SK-N-SH (cell line): ENCODE data around the gene GFY. TPM values are rescaled to one million over a fixed set of nuclear protein-coding genes. Genes with fewer than 3 reads are reported as not detected.

Experiments
- CTCF ChIA-PET: fragments of 300-600, 350-600 bp; formaldehyde crosslinking; extraction: SDS; loops from one replicate; lab custom pipeline; 2021; lab: Yijun Ruan, JAX
- POLR2A ChIA-PET: fragments of 350-600 bp; sonication (Branson Sonifier 250); formaldehyde crosslinking; extraction: SDS; loops from one replicate; lab custom pipeline; 2020; ENCODE audit warnings: antibody characterized with exemption, inconsistent platforms; lab: Yijun Ruan, JAX
- DNase-seq: peaks from one replicate; pipeline ENCODE4 v3.0.0; 2012
- H2AFZ ChIP-seq: fragments of 200-600 bp; sonication (generic); 2 replicates; pipeline ENCODE4 v1.8.1; 2016; ENCODE audit warnings: antibody characterized with exemption, mild to moderate bottlenecking, low read depth
- H3F3A ChIP-seq: fragments of 200-600 bp; sonication (generic); replicated peaks from 2 replicates; pipeline ENCODE3; 2016; ENCODE audit warnings: antibody characterized with exemption, mild to moderate bottlenecking; ENCODE audit not compliant: insufficient read depth
- H3K27ac ChIP-seq, 2 experiments: fragments of 200-500 bp in 1 of 2; fragments of 200-600 bp in 1 of 2; sonication (Bioruptor generic) in 1 of 2; sonication (generic), shearing (Covaris generic) in 1 of 2; 2 replicates each; pipeline versions ENCODE4 v1.5.1 to v1.6.1; 2014 to 2016; ENCODE audit warnings: low read depth in 2 of 2, inconsistent platforms in 1 of 2, low read length in 1 of 2, mild to moderate bottlenecking in 1 of 2, mixed read lengths in 1 of 2
- H3K27me3 ChIP-seq: fragments of 200-600 bp; sonication (generic), shearing (Covaris generic); 2 replicates; pipeline ENCODE4 v1.6.1; 2016; ENCODE audit warnings: mixed run types; ENCODE audit not compliant: insufficient read depth
- H3K36me3 ChIP-seq, 2 experiments: fragments of 200-500 bp in 1 of 2; fragments of 200-600 bp in 1 of 2; sonication (Bioruptor generic) in 1 of 2; sonication (generic) in 1 of 2; replicated peaks in 1 of 2; 2 replicates each; pipeline versions ENCODE3 to v1.5.1; 2014 to 2016; ENCODE audit warnings: low read length in 1 of 2, mild to moderate bottlenecking in 1 of 2; ENCODE audit not compliant: insufficient read depth in 2 of 2, control insufficient read depth in 1 of 2
- H3K4me1 ChIP-seq, 2 experiments: fragments of 200-500 bp in 1 of 2; fragments of 200-600 bp in 1 of 2; sonication (Bioruptor generic) in 1 of 2; sonication (generic), shearing (Covaris generic) in 1 of 2; 2 replicates each; pipeline versions ENCODE4 v1.5.1 to v1.6.1; 2014 to 2016; ENCODE audit warnings: low read depth in 1 of 2, low read length in 1 of 2, mixed run types in 1 of 2; ENCODE audit not compliant: insufficient read depth in 2 of 2, control insufficient read depth in 1 of 2
- H3K4me2 ChIP-seq: fragments of 200-600 bp; sonication (generic), shearing (Covaris generic); 2 replicates; pipeline ENCODE4 v1.6.1; 2017; ENCODE audit warnings: mixed run types
- H3K4me3 ChIP-seq, 2 experiments: fragments of 200-500 bp in 1 of 2; fragments of 200-600 bp in 1 of 2; sonication (Bioruptor generic) in 1 of 2; sonication (generic), shearing (Covaris generic) in 1 of 2; 2 replicates each; pipeline versions ENCODE4 v1.5.1 to v1.8.1; 2014 to 2016; ENCODE audit warnings: low read depth in 2 of 2, inconsistent platforms in 1 of 2, low read length in 1 of 2, mild to moderate bottlenecking in 1 of 2, mixed read lengths in 1 of 2, moderate library complexity in 1 of 2
- H3K79me2 ChIP-seq: fragments of 200-600 bp; sonication (generic); 2 replicates; pipeline ENCODE4 v1.8.1; 2017; ENCODE audit warnings: mild to moderate bottlenecking; ENCODE audit not compliant: insufficient read depth
- H3K9ac ChIP-seq: fragments of 200-600 bp; sonication (generic); 2 replicates; pipeline ENCODE4 v1.6.1; 2017; ENCODE audit warnings: mixed run types
- H3K9me2 ChIP-seq: fragments of 200-600 bp; sonication (generic); 2 replicates; pipeline ENCODE4 v1.6.1; 2017; ENCODE audit warnings: mixed run types
- H3K9me3 ChIP-seq: fragments of 200-600 bp; sonication (generic); 2 replicates; pipeline ENCODE4 v1.6.1; 2017; ENCODE audit warnings: mixed run types, mild to moderate bottlenecking, moderate library complexity
- H4K20me1 ChIP-seq: fragments of 200-600 bp; sonication (generic); 2 replicates; pipeline ENCODE4 v1.6.1; 2017; ENCODE audit warnings: mild to moderate bottlenecking, mixed run types; ENCODE audit not compliant: insufficient read depth
- CHD2 ChIP-seq: fragments of 150-350 bp; IDR thresholded peaks from 2 replicates; pipeline ENCODE4 v1.6.1; 2018; ENCODE audit warnings: low read length; ENCODE audit not compliant: partially characterized antibody
- CTCF ChIP-seq: fragments of 200-600 bp; sonication (generic); IDR thresholded peaks from 2 replicates; pipeline ENCODE4 v1.6.1; 2017; ENCODE audit warnings: antibody characterized with exemption, mild to moderate bottlenecking, moderate library complexity
- ELF1 ChIP-seq: IDR thresholded peaks from 2 replicates; pipeline ENCODE4 v1.4.0; 2012
- EP300 ChIP-seq, 2 experiments: IDR thresholded peaks; 2 replicates each; pipeline versions ENCODE4 v1.4.0 to v1.6.1; 2012; ENCODE audit warnings: borderline replicate concordance in 1 of 2, low read depth in 1 of 2, low read length in 1 of 2
- EZH2phosphoT487 ChIP-seq: fragments of 200-600 bp; sonication (generic); IDR thresholded peaks from 2 replicates; pipeline ENCODE4 v1.6.1; 2017; ENCODE audit warnings: low read depth, mixed run types, mild to moderate bottlenecking, antibody characterized with exemption, moderate library complexity, borderline replicate concordance
- FOXJ3 ChIP-seq: sonication (generic); formaldehyde crosslinking; IDR thresholded peaks from 2 replicates; pipeline ENCODE4 v1.5.1; 2020; ENCODE audit warnings: mild to moderate bottlenecking, missing genetic modification reagents
- FOXM1 ChIP-seq: IDR thresholded peaks from 2 replicates; pipeline ENCODE4 v1.4.0; 2012; ENCODE audit warnings: low read depth, mild to moderate bottlenecking
- GABPA ChIP-seq: IDR thresholded peaks from 2 replicates; pipeline ENCODE4 v1.4.0; 2012; ENCODE audit warnings: low read depth, mild to moderate bottlenecking
- IRF3 ChIP-seq: fragments of 150-350 bp; IDR thresholded peaks from 2 replicates; pipeline ENCODE4 v1.6.1; 2016; ENCODE audit warnings: mild to moderate bottlenecking, low read depth, low read length
- JUND ChIP-seq: IDR thresholded peaks from 2 replicates; pipeline ENCODE4 v1.4.0; 2012
- MAX ChIP-seq: IDR thresholded peaks from 2 replicates; pipeline ENCODE4 v1.4.0; 2012; ENCODE audit warnings: low read depth
- NFIC ChIP-seq: IDR thresholded peaks from 2 replicates; pipeline ENCODE4 v1.4.0; 2012; ENCODE audit warnings: borderline replicate concordance
- POLR2AphosphoS5 ChIP-seq: IDR thresholded peaks from 2 replicates; pipeline ENCODE4 v1.6.1; 2012; ENCODE audit warnings: low read depth, low read length
- RAD21 ChIP-seq: IDR thresholded peaks from 2 replicates; pipeline ENCODE4 v1.6.1; 2012; ENCODE audit warnings: mild to moderate bottlenecking, low read length
- RCOR1 ChIP-seq: fragments of 150-350 bp; IDR thresholded peaks from 2 replicates; pipeline ENCODE4 v1.6.1; 2017; ENCODE audit warnings: antibody characterized with exemption, low read length
- RFX5 ChIP-seq: IDR thresholded peaks from 2 replicates; pipeline ENCODE4 v1.6.1; 2012; ENCODE audit warnings: mild to moderate bottlenecking, improper control_type of control experiment, low read length
- RXRA ChIP-seq: IDR thresholded peaks from 2 replicates; pipeline ENCODE4 v1.4.0; 2012; ENCODE audit warnings: low read depth, mild to moderate bottlenecking, borderline replicate concordance
- SIN3A ChIP-seq: IDR thresholded peaks from 2 replicates; pipeline ENCODE4 v1.6.1; 2012; ENCODE audit warnings: low read depth, mild to moderate bottlenecking, low read length, moderate library complexity, borderline replicate concordance
- SMC3 ChIP-seq: IDR thresholded peaks from 2 replicates; pipeline ENCODE4 v1.6.1; 2012; ENCODE audit warnings: low read depth, low read length, improper control_type of control experiment
- TEAD4 ChIP-seq: IDR thresholded peaks from 2 replicates; pipeline ENCODE4 v1.4.0; 2012; ENCODE audit warnings: mild to moderate bottlenecking, borderline replicate concordance; ENCODE audit not compliant: insufficient read depth
- YY1 ChIP-seq: IDR thresholded peaks from 2 replicates; pipeline ENCODE4 v1.4.0; 2012; ENCODE audit warnings: low read depth, mild to moderate bottlenecking
- WGBS: methylation state at CpG from one replicate; pipeline ENCODE4 v1.1.6; 2017; ENCODE audit warnings: low lambda C conversion rate; 5-methylcytosine and 5-hydroxymethylcytosine counted together
- polyA plus RNA-seq, 3 experiments: library from polyadenylated mRNA; depleted of rRNA; stranded (reverse); fragments of >200 nt; gene quantifications; 2 replicates each; pipeline ENCODE4 v1.2.3, GENCODE V29; 2012
- TF ChIP-seq, protein P1 (sequence below): IDR thresholded peaks from 2 replicates; pipeline ENCODE4 v1.4.0; 2012; ENCODE audit warnings: low read depth, borderline replicate concordance
- TF ChIP-seq, protein P2 (sequence below): fragments of 150-350 bp; IDR thresholded peaks from 2 replicates; pipeline ENCODE4 v1.6.1; 2017; ENCODE audit warnings: antibody characterized with exemption, low read length, low read depth, borderline replicate concordance

Gene GFY
- polyA plus RNA-seq, 1 of the 3 experiments (the other 2 are of a cell fraction), result not detected

DNA sequence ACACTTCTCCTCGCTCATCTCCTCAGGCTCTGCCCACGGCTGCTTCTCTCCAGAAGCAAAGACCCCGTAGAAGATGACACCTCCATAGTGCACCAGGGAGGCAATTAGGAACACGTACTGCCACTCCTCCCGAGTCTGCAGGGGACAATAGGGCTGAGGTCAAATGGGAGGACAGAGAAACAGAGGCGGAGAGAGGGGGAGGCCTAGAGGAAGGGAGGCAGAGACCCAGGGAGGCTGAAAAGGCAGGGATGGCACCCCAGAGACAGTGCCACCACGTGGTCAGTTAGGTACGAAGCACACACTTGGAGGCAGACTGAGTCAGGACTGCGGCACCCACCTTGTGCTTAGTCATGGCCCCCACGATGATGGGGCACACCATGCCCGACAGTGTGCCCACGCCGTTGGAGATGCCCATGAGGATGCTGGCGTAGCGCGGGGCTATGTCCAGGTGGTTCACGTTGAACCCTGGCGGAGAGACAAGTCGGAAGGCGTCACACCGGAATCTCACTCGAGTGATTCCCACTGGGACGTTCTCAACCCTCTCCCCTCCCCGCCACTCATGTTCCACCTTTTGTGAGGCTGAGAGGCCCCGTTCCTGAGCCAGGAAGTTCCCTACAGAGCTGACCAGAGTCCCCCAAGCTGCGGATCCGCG, 5.6 kb downstream of the GFY start:
- no peaks in the 10 kb centered on the region for H3K9me3 ChIP-seq
- peak; percentile 68 for DNase-seq
- H3K36me3 ChIP-seq, result no peaks in the 10 kb centered on the region
- H2AFZ ChIP-seq, result no peak overlapping the region
- peaks cover 9% of the 10 kb centered on the region for H3F3A ChIP-seq
- CTCF ChIA-PET, result interaction anchor here (0.7 to 6.2 kb wide), 6 partner anchors 9 to 333 kb away, joined by 3 to 51 read pairs (median 9); no protein-coding TSS in a partner anchor
- H3K4me2 ChIP-seq, result no peak overlapping the region
- POLR2A ChIA-PET, result no interaction called here
- no peaks in the 10 kb centered on the region for H3K9me2 ChIP-seq
- H3K9ac ChIP-seq, result no peak overlapping the region
- H3K27ac ChIP-seq, result no peak overlapping the region
- no peaks in the 10 kb centered on the region for H3K79me2 ChIP-seq
- peaks cover 0 to 4% of the 10 kb centered on the region in 2 experiments; a peak in 1 of 4 replicates for H3K4me1 ChIP-seq
- no peak overlapping the region for H3K4me3 ChIP-seq
- H4K20me1 ChIP-seq, result no peaks in the 10 kb centered on the region
- no peak for TF ChIP-seq JUND
- no peak for TF ChIP-seq SIN3A
- TF ChIP-seq CTCF, result peak; percentile 54
- TF ChIP-seq IRF3, result no peak
- TF ChIP-seq MAX, result 0 out of 2 replicates have a peak, but pooled peaks have one; percentile 20
- peak; percentile 44 for TF ChIP-seq SMC3
- TF ChIP-seq FOXM1, result no peak
- TF ChIP-seq RAD21, result peak; percentile 30; the same call in 1 of the 2 replicates
- TF ChIP-seq ELF1, result no peak
- TF ChIP-seq, protein P1, sequence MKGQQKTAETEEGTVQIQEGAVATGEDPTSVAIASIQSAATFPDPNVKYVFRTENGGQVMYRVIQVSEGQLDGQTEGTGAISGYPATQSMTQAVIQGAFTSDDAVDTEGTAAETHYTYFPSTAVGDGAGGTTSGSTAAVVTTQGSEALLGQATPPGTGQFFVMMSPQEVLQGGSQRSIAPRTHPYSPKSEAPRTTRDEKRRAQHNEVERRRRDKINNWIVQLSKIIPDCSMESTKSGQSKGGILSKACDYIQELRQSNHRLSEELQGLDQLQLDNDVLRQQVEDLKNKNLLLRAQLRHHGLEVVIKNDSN, result no peak
- TF ChIP-seq, protein P2, sequence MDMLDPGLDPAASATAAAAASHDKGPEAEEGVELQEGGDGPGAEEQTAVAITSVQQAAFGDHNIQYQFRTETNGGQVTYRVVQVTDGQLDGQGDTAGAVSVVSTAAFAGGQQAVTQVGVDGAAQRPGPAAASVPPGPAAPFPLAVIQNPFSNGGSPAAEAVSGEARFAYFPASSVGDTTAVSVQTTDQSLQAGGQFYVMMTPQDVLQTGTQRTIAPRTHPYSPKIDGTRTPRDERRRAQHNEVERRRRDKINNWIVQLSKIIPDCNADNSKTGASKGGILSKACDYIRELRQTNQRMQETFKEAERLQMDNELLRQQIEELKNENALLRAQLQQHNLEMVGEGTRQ, result no peak
- peaks cover 96% of the 10 kb centered on the region for H3K27me3 ChIP-seq
- WGBS, result 52% methylated on average over 22 of the region's 28 CpGs

- ChIA-PET POLR2A (no interaction called here), CTCF (interaction anchor here (0.7 to 1.3 kb wide), 3 partner anchors 10 to 334 kb away, joined by 3 to 11 read pairs (median 3); no protein-coding TSS in a partner anchor)
- Histone ChIP-seq H3F3A (peaks cover 9% of the 10 kb centered on the region), H3K4me1 (peaks cover 0 to 6% of the 10 kb centered on the region in 2 experiments; a peak in 1 of 4 replicates), H3K9me2 (no peaks in the 10 kb centered on the region), H3K27me3 (peaks cover 95% of the 10 kb centered on the region), H3K9me3 (no peaks in the 10 kb centered on the region), H3K4me3 (no peak overlapping the region), H3K79me2 (no peaks in the 10 kb centered on the region), H4K20me1 (no peaks in the 10 kb centered on the region), H3K9ac (no peak overlapping the region), H3K27ac (no peak overlapping the region), H2AFZ (no peak overlapping the region), H3K4me2 (no peak overlapping the region), H3K36me3 (no peaks in the 10 kb centered on the region)
- WGBS, result 37% methylated on average over 24 of the region's 29 CpGs
- DNase-seq, result peak; percentile 80
- TF ChIP-seq, protein P2, result no peak
- TF ChIP-seq RAD21, result no peak
- TF ChIP-seq RXRA, result no peak
- no peak for TF ChIP-seq CHD2
- TF ChIP-seq EZH2phosphoT487, result no peak
- TF ChIP-seq POLR2AphosphoS5, result no peak
- no peak for TF ChIP-seq EP300 (IDR thresholded peaks at IDR 0.05; ENCODE audit: borderline replicate concordance in 1 of 2, low read depth in 1 of 2, low read length in 1 of 2)
- no peak for TF ChIP-seq RFX5
- TF ChIP-seq YY1, result no peak
- no peak for TF ChIP-seq NFIC
- TF ChIP-seq GABPA, result no peak
- TF ChIP-seq TEAD4, result no peak
- no peak for TF ChIP-seq FOXJ3 (CRISPR knock-in tag)
- TF ChIP-seq RCOR1, result no peak
These were observed 6.2 kb downstream of the GFY start for GRCh38 chr19:49431330-49431749.
